ENCODE measurements around the gene PNKD. TPM values are rescaled to one million over a fixed set of nuclear protein-coding genes. Genes with fewer than 3 reads are reported as not detected.
"Not testable (repeated sequence)": the region's sequence is repeated elsewhere in the genome, so short reads cannot be mapped to it uniquely, and the experiment has no call there.

PNKD gene
- total RNA-seq, 1 donor, result 26.8 TPM

DNA sequence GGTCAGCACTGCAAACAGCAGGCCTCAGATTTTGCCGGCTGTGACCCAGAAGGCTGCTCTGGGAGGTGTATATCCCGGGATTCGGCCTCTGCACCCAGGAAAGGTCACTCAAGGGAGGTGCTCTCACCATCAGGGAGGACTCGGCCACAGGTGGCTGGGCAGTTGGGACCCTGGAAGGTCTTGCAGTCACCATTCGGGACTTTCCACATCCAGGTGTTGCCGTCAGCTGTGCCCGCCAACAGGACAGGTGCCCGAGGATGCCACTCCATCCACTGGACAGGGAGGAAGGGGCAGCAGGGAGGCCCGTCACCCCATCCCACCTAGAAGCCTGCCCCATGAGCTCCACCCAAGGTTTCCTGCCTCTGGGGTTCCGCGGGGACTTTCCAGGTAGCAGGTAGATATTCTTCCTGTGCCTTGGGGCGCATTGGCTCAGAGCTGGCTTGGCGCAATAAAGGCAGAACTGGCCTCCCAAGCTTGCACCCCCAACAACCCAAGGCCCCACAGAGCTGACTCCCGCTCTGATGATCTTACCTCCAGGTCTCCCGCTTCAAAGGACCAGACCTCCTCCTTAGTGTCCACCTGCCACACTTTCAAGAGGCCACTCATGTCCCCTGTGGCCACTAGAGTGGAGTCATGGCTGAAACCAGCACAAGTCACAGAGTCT, 3.9 kb upstream of the PNKD start:
- no peak overlapping the region for H3K4me3 ChIP-seq (ENCODE audit: low read depth, low read length)
- no peak for DNase-seq (ENCODE audit: low read depth)
- TF ChIP-seq, protein P1, sequence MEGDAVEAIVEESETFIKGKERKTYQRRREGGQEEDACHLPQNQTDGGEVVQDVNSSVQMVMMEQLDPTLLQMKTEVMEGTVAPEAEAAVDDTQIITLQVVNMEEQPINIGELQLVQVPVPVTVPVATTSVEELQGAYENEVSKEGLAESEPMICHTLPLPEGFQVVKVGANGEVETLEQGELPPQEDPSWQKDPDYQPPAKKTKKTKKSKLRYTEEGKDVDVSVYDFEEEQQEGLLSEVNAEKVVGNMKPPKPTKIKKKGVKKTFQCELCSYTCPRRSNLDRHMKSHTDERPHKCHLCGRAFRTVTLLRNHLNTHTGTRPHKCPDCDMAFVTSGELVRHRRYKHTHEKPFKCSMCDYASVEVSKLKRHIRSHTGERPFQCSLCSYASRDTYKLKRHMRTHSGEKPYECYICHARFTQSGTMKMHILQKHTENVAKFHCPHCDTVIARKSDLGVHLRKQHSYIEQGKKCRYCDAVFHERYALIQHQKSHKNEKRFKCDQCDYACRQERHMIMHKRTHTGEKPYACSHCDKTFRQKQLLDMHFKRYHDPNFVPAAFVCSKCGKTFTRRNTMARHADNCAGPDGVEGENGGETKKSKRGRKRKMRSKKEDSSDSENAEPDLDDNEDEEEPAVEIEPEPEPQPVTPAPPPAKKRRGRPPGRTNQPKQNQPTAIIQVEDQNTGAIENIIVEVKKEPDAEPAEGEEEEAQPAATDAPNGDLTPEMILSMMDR (IDR thresholded peaks at IDR 0.05; ENCODE audit: insufficient read depth, low read depth, low read length), result no peak

DNA sequence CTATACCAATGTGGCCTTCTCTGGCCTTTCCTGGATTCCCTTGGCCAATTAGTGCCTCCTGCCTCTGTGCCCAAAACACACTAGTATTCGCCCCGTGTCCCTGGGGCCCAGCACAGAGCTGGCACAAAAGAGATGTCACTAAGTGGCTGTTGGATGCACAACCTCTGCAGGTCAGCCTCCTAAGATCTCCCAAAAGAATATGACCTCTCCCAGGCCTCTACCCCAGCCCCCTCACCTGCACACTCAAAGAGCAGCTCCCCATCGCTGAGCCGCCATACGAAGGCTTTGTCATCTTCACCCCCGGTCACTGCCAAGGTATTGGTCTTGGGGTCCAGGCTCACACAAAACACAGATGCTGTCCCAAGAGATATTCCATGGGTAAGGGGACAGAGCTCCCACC, 3.1 kb upstream of the PNKD start:
- DNase-seq (ENCODE audit: low read depth), result no peak
- H3K4me3 ChIP-seq (ENCODE audit: low read depth, low read length), result no peak overlapping the region
- TF ChIP-seq, protein P1 (IDR thresholded peaks at IDR 0.05; ENCODE audit: insufficient read depth, low read depth, low read length), result no peak

DNA sequence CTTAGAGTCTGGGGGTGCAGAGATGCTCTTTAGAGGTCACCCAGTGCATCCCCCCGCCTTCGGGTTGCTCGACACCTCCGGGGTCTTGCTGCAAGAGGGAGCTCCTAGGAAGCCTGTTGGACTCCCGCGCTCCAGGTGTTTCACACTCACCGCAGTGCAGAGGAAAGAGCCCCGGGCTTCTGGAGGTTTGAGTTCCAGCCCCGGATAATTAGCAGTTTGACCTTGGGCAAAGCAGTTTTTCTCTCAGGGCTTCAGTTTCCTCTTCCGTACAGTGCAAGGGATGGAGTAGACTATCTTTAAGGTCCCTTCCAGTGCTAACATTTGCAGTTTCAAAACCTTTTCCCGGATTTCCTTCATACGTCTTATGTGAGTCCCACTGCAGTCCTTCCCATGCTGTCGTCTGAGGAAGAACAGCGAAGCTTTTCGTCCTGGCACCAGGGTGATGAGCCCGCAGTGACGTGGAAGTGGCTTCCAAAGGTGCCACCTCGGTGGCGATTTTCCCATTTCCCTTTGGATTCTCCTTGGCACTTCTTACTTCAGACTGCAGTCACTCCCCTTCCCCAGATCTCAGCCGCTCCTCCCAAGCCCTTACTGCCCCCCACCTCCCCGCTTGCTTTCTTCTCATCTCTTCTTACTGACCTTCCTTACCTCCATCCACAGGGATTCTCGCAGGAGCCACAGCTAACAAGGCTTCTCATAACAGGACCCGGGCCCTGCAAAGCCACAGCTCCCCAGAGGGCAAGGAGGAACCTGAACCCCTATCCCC, 585 bp downstream of the PNKD start:
- H3K4me3 ChIP-seq (ENCODE audit: low read depth, low read length), result peak overlapping the region; percentile 68
- DNase-seq (ENCODE audit: low read depth), result peak; percentile 25
- TF ChIP-seq, protein P1 (IDR thresholded peaks at IDR 0.05; ENCODE audit: insufficient read depth, low read depth, low read length), result no peak

DNA sequence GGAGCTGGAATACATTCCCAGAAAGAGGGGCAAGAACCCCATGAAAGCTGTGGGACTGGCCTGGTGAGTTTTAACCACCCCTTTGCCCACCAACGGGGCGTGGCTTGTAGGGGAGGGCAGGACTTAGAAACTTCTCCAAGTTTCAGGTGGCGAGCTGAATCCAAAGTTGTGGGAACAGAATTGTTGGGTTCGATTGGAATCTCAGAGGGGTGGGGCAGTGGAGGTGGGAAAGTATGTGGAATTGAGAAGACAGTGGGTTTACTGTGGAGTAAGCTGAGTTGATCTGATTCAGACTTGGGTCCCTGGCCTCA, 1.1 kb downstream of the PNKD start:
- no peak for DNase-seq (ENCODE audit: low read depth)
- peak overlapping the region; percentile 68 for H3K4me3 ChIP-seq (ENCODE audit: low read depth, low read length)

DNA sequence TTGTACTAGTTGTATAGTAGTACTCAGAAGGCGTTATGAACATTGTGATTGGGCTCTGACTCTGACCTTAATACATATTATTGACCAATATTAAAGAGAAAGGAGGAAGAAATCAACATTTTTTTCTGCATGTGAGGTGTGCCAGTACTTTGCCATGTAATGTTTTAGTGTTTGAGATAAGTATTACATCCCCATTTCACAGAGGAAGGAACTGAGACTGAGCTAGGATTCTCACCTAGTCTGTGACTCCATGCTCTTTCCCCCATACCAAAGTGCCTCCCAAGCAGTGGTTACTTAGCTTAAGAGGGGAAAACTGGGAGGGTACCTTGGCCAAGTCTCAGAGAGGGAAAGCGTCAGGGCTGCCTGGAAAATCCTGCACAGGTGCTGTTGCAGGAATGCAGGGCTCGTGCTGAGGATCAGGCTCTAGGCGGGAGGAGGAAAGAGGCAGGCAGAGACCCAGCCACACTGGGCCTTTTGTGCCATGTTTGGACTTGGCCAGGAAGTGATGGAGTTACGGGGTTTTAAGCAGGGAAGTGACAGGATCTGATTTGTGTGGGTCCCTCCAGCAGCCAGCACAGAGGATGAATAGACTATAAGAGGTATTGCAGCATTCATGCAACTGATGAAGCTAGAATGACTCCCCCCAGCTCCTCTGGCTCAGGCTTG, 1.7 kb downstream of the PNKD start:
- peak overlapping the region; percentile 68 for H3K4me3 ChIP-seq (ENCODE audit: low read depth, low read length)
- TF ChIP-seq, protein P1 (IDR thresholded peaks at IDR 0.05; ENCODE audit: insufficient read depth, low read depth, low read length), result no peak
- DNase-seq (ENCODE audit: low read depth), result no peak

More for the DNA sequence above, 1.1 kb downstream of the PNKD start:
- TF ChIP-seq, protein P1 (IDR thresholded peaks at IDR 0.05; ENCODE audit: insufficient read depth, low read depth, low read length), result no peak

DNA sequence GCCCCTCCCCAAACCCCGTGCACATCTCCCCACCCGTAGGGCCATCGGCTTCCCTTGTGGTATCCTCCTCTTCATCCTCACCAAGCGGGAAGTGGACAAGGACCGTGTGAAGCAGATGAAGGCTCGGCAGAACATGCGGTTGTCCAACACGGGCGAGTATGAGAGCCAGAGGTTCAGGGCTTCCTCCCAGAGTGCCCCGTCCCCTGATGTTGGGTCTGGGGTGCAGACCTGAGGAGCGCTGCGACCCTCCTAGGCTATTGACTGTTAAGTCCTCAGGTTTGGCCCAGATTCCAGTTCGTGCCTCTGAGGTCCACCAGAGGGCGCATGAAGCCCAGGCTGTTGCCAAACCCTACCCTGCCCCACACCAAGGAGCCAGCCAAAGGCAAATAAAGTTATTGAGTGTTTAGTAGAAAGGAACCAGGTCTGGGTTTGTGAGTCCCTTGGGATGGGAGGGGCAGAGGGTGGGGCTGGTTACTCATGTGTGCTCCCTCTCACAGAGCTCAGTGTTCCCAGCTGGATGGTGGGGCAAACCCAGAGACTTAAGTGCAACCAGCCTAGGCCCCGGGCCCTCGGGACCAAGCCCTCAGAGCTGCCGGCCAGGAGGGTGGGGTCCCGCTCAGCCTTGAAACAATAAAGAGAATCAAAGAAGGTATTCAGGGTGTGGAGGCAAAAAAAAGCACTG, 2.4 kb downstream of the PNKD start:
- no peak overlapping the region for H3K4me3 ChIP-seq (ENCODE audit: low read depth, low read length)

DNA sequence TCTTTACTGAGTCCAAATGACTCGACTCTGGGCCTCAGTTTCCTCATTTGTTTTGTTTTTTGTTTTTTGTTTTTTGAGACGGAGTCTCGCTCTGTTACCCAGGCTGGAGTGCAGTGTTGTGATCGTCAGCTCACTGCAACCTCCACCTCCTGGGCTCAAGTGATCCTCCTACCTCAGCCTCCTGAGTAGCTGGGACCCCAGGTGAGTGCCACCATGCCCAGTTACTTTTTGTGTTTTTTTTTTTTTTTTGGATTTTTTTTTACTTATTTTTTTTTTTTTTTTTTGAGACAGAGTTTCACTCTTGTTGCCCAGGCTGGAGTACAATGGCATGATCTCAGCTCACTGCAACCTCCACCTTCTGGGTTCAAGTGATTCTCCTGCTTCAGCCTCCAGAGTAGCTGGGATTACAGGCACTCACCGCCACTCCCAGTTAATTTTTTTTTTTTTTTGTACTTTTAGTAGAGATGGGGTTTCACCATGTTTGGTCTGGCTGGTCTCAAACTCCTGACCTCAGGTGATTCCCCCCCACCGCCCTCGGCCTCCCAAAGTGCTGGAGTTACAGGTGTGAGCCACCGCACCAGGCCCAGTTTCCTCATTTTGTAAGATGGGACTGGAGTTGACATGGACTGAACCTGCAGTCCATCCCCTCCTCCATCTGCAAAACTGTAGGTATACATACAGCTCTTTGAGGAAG, 3.0 kb downstream of the PNKD start:
- not testable (repeated sequence) for DNase-seq (ENCODE audit: low read depth); H3K4me3 ChIP-seq (ENCODE audit: low read depth, low read length)

More for the DNA sequence above, 2.4 kb downstream of the PNKD start:
- TF ChIP-seq, protein P1 (IDR thresholded peaks at IDR 0.05; ENCODE audit: insufficient read depth, low read depth, low read length), result peak; percentile 92
- DNase-seq (ENCODE audit: low read depth), result peak; percentile 97

Measured in fibroblast of villous mesenchyme (primary cell).